HG02642 (cell line): ENCODE results near the gene PRPH.
"Not testable (repeated sequence)": the region's sequence is repeated elsewhere in the genome, so short reads cannot be mapped to it uniquely, and the experiment has no call there.

Source experiments
- ATAC-seq: cut with Tn5 transposase; IDR thresholded peaks from one replicate; pipeline ENCODE4 v1.9.1; 2021; ENCODE audit warnings: mild to moderate bottlenecking; ENCODE audit not compliant: unreplicated experiment, poor library complexity

The PRPH gene

GRCh38 chr12:49331380-49332222, 36.7 kb downstream of the PRPH start:
- no peak for ATAC-seq

- ATAC-seq = no peak
Measured at GRCh38 chr12:49332441-49332861, 37.5 kb downstream of the PRPH start.

GRCh38 chr12:49332891-49333371, 38.0 kb downstream of the PRPH start:
- no peak for ATAC-seq

GRCh38 chr12:49333778-49334177, 38.8 kb downstream of the PRPH start:
- ATAC-seq = not testable (repeated sequence)

GRCh38 chr12:49334226-49334625, 39.3 kb downstream of the PRPH start:
- no peak for ATAC-seq

- no peak for ATAC-seq
Measured at GRCh38 chr12:49334681-49335080, 39.7 kb downstream of the PRPH start.

- no peak for ATAC-seq
Measured at GRCh38 chr12:49335118-49335954, 40.4 kb downstream of the PRPH start.

GRCh38 chr12:49335955-49336644, 41.2 kb downstream of the PRPH start:
- ATAC-seq = no peak

- ATAC-seq = peak; percentile 66
Measured at GRCh38 chr12:49336645-49337584, 42.0 kb downstream of the PRPH start, which contains the start of gene C1QL4. TSS of gene C1QL4 (minus strand) at chr12:49337188. CDS start at chr12:49336477, 711 bp downstream.

- ATAC-seq = no peak
Measured at GRCh38 chr12:49338830-49339463, 44.0 kb downstream of the PRPH start.

- ATAC-seq = no peak
Measured at GRCh38 chr12:49339464-49339861, 44.5 kb downstream of the PRPH start.

- ATAC-seq = no peak
Measured at GRCh38 chr12:49340095-49340870, 45.3 kb downstream of the PRPH start.

GRCh38 chr12:49340971-49341776, 46.2 kb downstream of the PRPH start:
- no peak for ATAC-seq

GRCh38 chr12:49341777-49342065, 46.8 kb downstream of the PRPH start:
- ATAC-seq = no peak

- ATAC-seq = peak; percentile 55
Measured at GRCh38 chr12:49342066-49342913, 47.3 kb downstream of the PRPH start.

- ATAC-seq = no peak
Measured at GRCh38 chr12:49342914-49343731, 48.2 kb downstream of the PRPH start.
